ENCODE results near the gene KLRG1. TPM values are rescaled to one million over a fixed set of nuclear protein-coding genes. Genes with fewer than 3 reads are reported as not detected.
A peak's percentile ranks its signal among the peaks of the same experiment; 100 is the strongest.

The KLRG1 gene
- polyA plus RNA-seq, 1 experiment: 0.43 TPM

DNA sequence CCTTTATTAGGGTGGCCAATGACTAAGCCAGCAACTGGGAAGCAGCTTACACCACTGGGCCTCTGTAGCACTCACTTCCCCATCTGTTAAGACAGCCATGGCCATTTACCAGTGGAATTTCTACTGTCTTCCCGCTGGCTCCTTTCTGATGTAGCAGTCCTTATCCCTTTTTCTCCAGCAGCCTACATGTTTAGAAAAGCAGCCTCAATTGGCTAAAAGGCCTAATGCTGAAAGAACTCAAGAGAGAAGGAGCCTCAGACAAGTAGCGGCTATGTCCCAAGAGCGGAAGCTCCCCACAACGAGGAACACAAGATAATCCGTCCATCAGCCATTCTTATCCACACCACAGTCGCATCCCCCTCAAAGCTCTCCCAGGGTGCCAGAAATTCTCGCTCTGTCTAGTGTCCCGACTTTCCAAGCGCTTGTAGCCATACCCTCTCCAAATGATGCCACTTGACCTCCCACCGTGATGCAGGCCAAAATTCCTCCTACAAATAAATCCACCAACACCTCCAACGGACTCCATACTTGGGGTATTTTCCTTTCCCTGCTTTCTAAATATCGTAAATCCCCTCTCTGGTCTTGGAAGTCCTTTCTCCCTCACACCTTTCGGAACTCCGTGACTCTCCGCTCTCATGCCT is 40.5 kb upstream of the KLRG1 start:
- H3K36me3 ChIP-seq (ENCODE audit: control insufficient read depth, insufficient read depth, low read length): peaks cover 6% of the 10 kb centered on the region
- DNase-seq (ENCODE audit: low read depth): peak; percentile 2
- POLR2A ChIA-PET: interaction anchor here (0.6 kb wide), 1 partner anchor 1932 kb away, joined by 4 read pairs; no protein-coding TSS in a partner anchor
- H3K4me3 ChIP-seq (ENCODE audit: low read depth, low read length): peak overlapping the region; percentile 91
- TF ChIP-seq, protein P1, sequence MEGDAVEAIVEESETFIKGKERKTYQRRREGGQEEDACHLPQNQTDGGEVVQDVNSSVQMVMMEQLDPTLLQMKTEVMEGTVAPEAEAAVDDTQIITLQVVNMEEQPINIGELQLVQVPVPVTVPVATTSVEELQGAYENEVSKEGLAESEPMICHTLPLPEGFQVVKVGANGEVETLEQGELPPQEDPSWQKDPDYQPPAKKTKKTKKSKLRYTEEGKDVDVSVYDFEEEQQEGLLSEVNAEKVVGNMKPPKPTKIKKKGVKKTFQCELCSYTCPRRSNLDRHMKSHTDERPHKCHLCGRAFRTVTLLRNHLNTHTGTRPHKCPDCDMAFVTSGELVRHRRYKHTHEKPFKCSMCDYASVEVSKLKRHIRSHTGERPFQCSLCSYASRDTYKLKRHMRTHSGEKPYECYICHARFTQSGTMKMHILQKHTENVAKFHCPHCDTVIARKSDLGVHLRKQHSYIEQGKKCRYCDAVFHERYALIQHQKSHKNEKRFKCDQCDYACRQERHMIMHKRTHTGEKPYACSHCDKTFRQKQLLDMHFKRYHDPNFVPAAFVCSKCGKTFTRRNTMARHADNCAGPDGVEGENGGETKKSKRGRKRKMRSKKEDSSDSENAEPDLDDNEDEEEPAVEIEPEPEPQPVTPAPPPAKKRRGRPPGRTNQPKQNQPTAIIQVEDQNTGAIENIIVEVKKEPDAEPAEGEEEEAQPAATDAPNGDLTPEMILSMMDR (IDR thresholded peaks at IDR 0.05; ENCODE audit: insufficient read depth, low read depth, low read length): no peak
- no peaks in the 10 kb centered on the region for H3K27me3 ChIP-seq (ENCODE audit: control insufficient read depth, insufficient read depth, low read length)
- CTCF ChIA-PET: interaction anchor here (0.6 to 1.4 kb wide), 5 partner anchors 36 to 386 kb away, joined by 3 read pairs; no protein-coding TSS in a partner anchor

DNA sequence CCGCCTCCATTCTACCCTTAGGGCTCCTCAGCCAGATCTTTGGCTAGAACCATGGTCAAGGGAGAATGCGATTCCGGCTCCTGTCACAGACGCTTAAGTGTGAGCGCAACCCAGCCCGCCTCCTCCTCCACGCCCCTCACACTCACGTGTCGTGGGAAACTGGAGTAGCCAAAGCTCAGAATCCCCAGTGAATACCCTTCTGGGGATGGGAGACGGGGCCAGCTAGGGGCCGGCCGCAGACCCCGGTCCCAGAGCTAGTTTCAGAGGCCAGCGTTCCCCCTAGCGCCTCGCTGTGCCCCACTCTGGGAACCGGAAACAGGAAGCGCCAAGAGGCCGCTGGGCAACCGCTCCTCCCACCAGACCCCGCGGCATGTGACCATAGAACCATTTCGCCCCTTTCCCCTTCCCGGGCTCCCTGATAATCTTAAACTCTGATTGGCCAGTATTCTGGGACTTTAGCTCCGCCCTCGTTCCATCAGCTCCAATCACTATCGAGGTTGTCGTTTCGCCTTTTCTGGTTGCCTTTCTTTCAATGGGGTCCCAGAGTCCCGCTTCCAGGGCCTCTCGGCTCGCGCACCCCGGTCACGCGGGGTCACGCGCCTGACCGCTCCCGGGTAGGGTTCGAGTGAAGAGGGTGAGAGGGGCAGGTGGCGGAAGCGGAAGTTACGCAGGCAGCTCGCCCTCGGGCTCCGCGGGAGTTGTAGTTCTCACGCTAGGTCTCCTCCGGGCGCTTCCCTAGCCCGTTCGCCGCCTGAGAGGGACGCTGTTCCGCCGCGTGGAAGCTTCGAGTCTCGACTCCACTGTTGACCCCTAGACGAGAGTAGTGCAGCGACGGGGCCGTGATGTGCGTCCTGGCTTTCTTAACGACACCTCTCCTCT is 39.8 kb upstream of the KLRG1 start, which contains the start of gene M6PR:
Gene M6PR (minus strand): TSS at position 304 of the 879 bp plus-strand sequence. CDS start 3,241 bp downstream, outside the sequence.
- peak; percentile 78 for DNase-seq (ENCODE audit: low read depth)
- Histone ChIP-seq H3K27me3 (ENCODE audit: control insufficient read depth, insufficient read depth, low read length) (no peaks in the 10 kb centered on the region), H3K36me3 (ENCODE audit: control insufficient read depth, insufficient read depth, low read length) (peaks cover 6% of the 10 kb centered on the region), H3K4me3 (ENCODE audit: low read depth, low read length) (peak within 1 kb of the TSS; percentile 91)
- POLR2A ChIA-PET: interaction anchor here (0.5 kb wide), 2 partner anchors 131 to 734 kb away, joined by 3 to 10 read pairs; no protein-coding TSS in a partner anchor
- TF ChIP-seq, protein P1 (IDR thresholded peaks at IDR 0.05; ENCODE audit: insufficient read depth, low read depth, low read length): peak; percentile 71
- CTCF ChIA-PET: interaction anchor here (0.6 to 1.4 kb wide), 4 partner anchors 37 to 385 kb away, joined by 3 read pairs; no protein-coding TSS in a partner anchor

DNA sequence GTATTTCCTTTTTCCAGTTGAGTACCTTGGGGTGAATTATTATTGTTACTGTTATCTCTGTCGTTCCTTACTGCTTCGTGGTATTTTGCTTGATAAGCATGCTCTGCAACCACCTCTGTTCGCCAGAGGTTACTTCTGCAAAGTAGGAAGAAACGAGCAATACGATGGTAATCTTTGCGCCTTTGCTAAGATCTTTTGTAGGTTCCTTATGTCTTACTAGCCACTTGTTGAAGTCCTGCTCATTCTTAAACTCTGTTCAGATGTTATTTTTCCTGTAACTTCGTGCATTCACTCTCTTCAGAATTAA is 39.2 kb upstream of the KLRG1 start:
- Histone ChIP-seq H3K4me3 (ENCODE audit: low read depth, low read length) (peak overlapping the region; percentile 91), H3K27me3 (ENCODE audit: control insufficient read depth, insufficient read depth, low read length) (no peaks in the 10 kb centered on the region), H3K36me3 (ENCODE audit: control insufficient read depth, insufficient read depth, low read length) (peaks cover 4% of the 10 kb centered on the region)
- TF ChIP-seq, protein P1 (IDR thresholded peaks at IDR 0.05; ENCODE audit: insufficient read depth, low read depth, low read length): no peak
- POLR2A ChIA-PET: interaction anchor here (0.5 kb wide), 2 partner anchors 131 to 734 kb away, joined by 3 to 10 read pairs; no protein-coding TSS in a partner anchor
- CTCF ChIA-PET: interaction anchor here (1.2 to 1.5 kb wide), 3 partner anchors 89 to 306 kb away, joined by 3 to 5 read pairs (median 4); no protein-coding TSS in a partner anchor
- no peak for DNase-seq (ENCODE audit: low read depth)

DNA sequence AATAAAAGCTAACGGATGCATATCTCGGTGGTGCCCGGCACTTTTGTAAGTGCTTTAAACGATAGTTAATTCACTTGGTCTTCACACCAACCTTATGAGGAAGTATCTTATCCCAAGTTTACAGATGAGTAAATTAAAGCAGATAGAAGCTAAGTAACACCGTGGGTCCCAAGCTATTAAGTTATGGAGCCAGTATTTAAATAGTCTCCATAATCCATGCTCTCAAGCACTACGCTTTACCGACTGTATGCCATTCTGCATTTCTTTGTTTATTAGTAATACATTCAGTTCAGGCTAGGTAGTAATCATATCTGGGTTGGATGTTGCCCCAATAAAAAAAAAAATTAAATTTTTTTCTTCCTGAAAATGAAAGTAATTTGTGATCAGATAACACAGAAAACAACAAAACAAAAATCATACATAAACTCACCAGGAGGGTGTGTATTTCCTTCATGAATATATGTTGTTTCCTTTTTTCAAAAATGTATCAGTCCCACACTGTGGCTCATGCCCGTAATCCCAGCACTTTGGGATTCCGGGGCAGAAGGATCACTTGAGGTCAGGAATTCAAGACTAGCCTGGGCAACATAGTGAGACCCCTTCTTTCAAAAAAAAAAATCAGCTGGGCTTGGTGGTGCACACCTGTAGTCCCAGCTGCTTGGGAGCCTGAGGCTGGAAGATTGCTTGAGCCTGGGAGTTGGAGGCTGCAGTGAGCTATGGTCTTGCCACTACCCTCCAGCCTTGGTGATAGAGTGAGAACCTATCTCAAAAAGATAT is 38.5 kb upstream of the KLRG1 start:
- H3K36me3 ChIP-seq (ENCODE audit: control insufficient read depth, insufficient read depth, low read length): no peaks in the 10 kb centered on the region
- H3K4me3 ChIP-seq (ENCODE audit: low read depth, low read length): peak overlapping the region; percentile 91
- CTCF ChIA-PET: interaction anchor here (0.5 to 1.5 kb wide), 6 partner anchors 60 to 393 kb away, joined by 3 to 7 read pairs (median 4); no protein-coding TSS in a partner anchor
- H3K27me3 ChIP-seq (ENCODE audit: control insufficient read depth, insufficient read depth, low read length): no peaks in the 10 kb centered on the region
- no peak for DNase-seq (ENCODE audit: low read depth)
- POLR2A ChIA-PET: no interaction called here
- TF ChIP-seq, protein P1 (IDR thresholded peaks at IDR 0.05; ENCODE audit: insufficient read depth, low read depth, low read length): no peak
